Upper lobe of left lung (tissue), 6 donors: ENCODE measurements around the gene VANGL2. TPM values are rescaled to one million over a fixed set of nuclear protein-coding genes. Genes with fewer than 3 reads are reported as not detected.

Experiments used
- ATAC-seq, 2 donors: fragments of 200-7000 bp; cut with Tn5 transposase; one replicate each; pipeline ENCODE4 v1.9.1; 2022; ENCODE audit warnings: mild to moderate bottlenecking in 2 of 2, moderate library complexity in 2 of 2; ENCODE audit not compliant: low FRiP score in 2 of 2
- DNase-seq, 2 donors: peaks; one replicate each; pipeline ENCODE4 v3.0.0-alpha.2; 2019 to 2020
- H3K27ac ChIP-seq, 4 donors: fragments of 200-600 bp; sonication (generic); one replicate each; pipeline ENCODE4 v1.5.1; 2016 to 2019
- H3K27me3 ChIP-seq, 4 donors: fragments of 200-600 bp; sonication (generic); one replicate each; pipeline ENCODE4 v1.5.1; 2017 to 2019
- H3K36me3 ChIP-seq, 4 donors: fragments of 200-600 bp; sonication (generic); one replicate each; pipeline ENCODE4 v1.5.1; 2016 to 2019
- H3K4me1 ChIP-seq, 4 donors: fragments of 200-600 bp; sonication (generic); one replicate each; pipeline ENCODE4 v1.5.1; 2018 to 2019
- H3K4me3 ChIP-seq, 4 donors: fragments of 200-600 bp; sonication (generic); one replicate each; pipeline ENCODE4 v1.5.1; 2017 to 2019; ENCODE audit warnings: mild to moderate bottlenecking in 2 of 4, moderate library complexity in 1 of 4
- H3K9me3 ChIP-seq, 4 donors: fragments of 200-600 bp; sonication (generic); one replicate each; pipeline ENCODE4 v1.5.1; 2018 to 2019
- CTCF ChIP-seq, 6 experiments: fragments of 450-650 bp in 4 of 6; fragments of 200-600 bp in 2 of 6; sonication (generic) in 2 of 6; IDR thresholded peaks; one replicate each; pipeline ENCODE4 v1.5.1; 2016 to 2019; ENCODE audit warnings: antibody characterized with exemption in 6 of 6
- EP300 ChIP-seq, 4 donors: sonication (generic); formaldehyde crosslinking; IDR thresholded peaks; one replicate each; pipeline ENCODE4 v1.5.1; 2017; ENCODE audit warnings: antibody characterized with exemption in 4 of 4, control low read depth in 2 of 4
- POLR2A ChIP-seq, 4 donors: fragments of 450-650 bp; IDR thresholded peaks; one replicate each; pipeline ENCODE4 v1.5.1; 2016 to 2017; ENCODE audit warnings: antibody characterized with exemption in 4 of 4, mild to moderate bottlenecking in 2 of 4
- POLR2AphosphoS5 ChIP-seq, 2 donors: sonication (generic); formaldehyde crosslinking; IDR thresholded peaks; one replicate each; pipeline ENCODE4 v1.5.1; 2017; ENCODE audit warnings: antibody characterized with exemption in 2 of 2
- whole genome bisulfite sequencing, 2 donors: methylation state at CpG; one replicate each; pipeline ENCODE4 v1.1.5; 2017 to 2018; 5-methylcytosine and 5-hydroxymethylcytosine counted together
- small RNA-seq, 4 donors: library from RNA; depleted of rRNA; stranded (forward); fragments of <200 nt; gene quantifications; one replicate each; pipeline ENCODE3, GENCODE V24; 2016
- total RNA-seq, 6 donors: library from RNA; depleted of rRNA in 4 of 6; stranded (reverse); fragments of >200 nt in 4 of 6; gene quantifications; one replicate each; pipeline versions ENCODE4 v1.1.0 to v1.2.1, GENCODE V29; 2016 to 2021
- donor health status: DM: no; HTN: no; CAD: no; lungs with moderate emphysema.
- donor health status: DM: no; HTN: yes; CAD: no; lungs with severe emphysema.

VANGL2 gene
- total RNA-seq, 6 donors from 2014 or later = 2.0 to 4.8 (median 2.7) TPM

GRCh38 chr1:160472112-160472511 is 71.7 kb downstream of the VANGL2 start:
- no peak overlapping the region for H3K27ac ChIP-seq
- no peak for DNase-seq
- no peak for ATAC-seq
- no peaks in the 10 kb centered on the region for H3K4me1 ChIP-seq
- H3K27me3 ChIP-seq = no peaks in the 10 kb centered on the region
- TF ChIP-seq POLR2AphosphoS5 (IDR thresholded peaks at IDR 0.05) (no peak), POLR2A (IDR thresholded peaks at IDR 0.05) (no peak), EP300 (IDR thresholded peaks at IDR 0.05) (no peak), CTCF (IDR thresholded peaks at IDR 0.05) (no peak)
- H3K36me3 ChIP-seq = no peaks in the 10 kb centered on the region
- 91 to 93% methylated on average over 3 of the region's 3 CpGs for WGBS, 2 donors
- no peak overlapping the region for H3K4me3 ChIP-seq
- no peaks in the 10 kb centered on the region for H3K9me3 ChIP-seq

GRCh38 chr1:160474392-160475242 is 74.3 kb downstream of the VANGL2 start:
- H3K36me3 ChIP-seq = no peaks in the 10 kb centered on the region
- H3K27me3 ChIP-seq = no peaks in the 10 kb centered on the region
- TF ChIP-seq CTCF (IDR thresholded peaks at IDR 0.05) (no peak), EP300 (IDR thresholded peaks at IDR 0.05) (no peak), POLR2AphosphoS5 (IDR thresholded peaks at IDR 0.05) (no peak), POLR2A (IDR thresholded peaks at IDR 0.05) (no peak)
- no peak for DNase-seq
- H3K4me3 ChIP-seq = no peak overlapping the region
- ATAC-seq = no peak
- no peaks in the 10 kb centered on the region for H3K4me1 ChIP-seq
- no peak overlapping the region for H3K27ac ChIP-seq
- H3K9me3 ChIP-seq = no peaks in the 10 kb centered on the region
- 70 to 100% methylated on average over 1 of the region's 1 CpG for WGBS, 2 donors

Small RNA genes within 50 kb of the gene (small RNA-seq; reads per million reads assigned to genes)
- gene RNU4-42P = 0 to 0.11 (median 0.03) reads per million in 4 donors

Other genes with a start within 250 kb of the VANGL2 start
- gene ATP1A4, start 249.0 kb upstream of the VANGL2 start, total RNA-seq = under 1 TPM in 2 of 6 donors, not detected in 4; 0.52 to 0.61 TPM
- gene CASQ1, start 210.0 kb upstream of the VANGL2 start, total RNA-seq = under 1 TPM in 2 of 6 donors, not detected in 4; 0.17 to 0.91 TPM
- gene PEA15, start 195.2 kb upstream of the VANGL2 start, total RNA-seq = 100 to 1,000 TPM in 1 of 6 donors, 10 to 100 TPM in 5; 30.4 to 174 (median 67.9) TPM
- 100 to 1,000 TPM; 108 to 340 (median 155) TPM for gene DCAF8, start 138.0 kb upstream of the VANGL2 start, total RNA-seq
- 10 to 100 TPM; 28.3 to 69.1 (median 40.6) TPM for gene PEX19, start 115.4 kb upstream of the VANGL2 start, total RNA-seq
- gene COPA, start 57.3 kb upstream of the VANGL2 start, total RNA-seq = 100 to 1,000 TPM in 5 of 6 donors, 10 to 100 TPM in 1; 99.4 to 165 (median 141) TPM
- 100 to 1,000 TPM in 2 of 6 donors, 10 to 100 TPM in 4; 55.9 to 116 (median 70.8) TPM for gene NCSTN, start 57.2 kb upstream of the VANGL2 start, total RNA-seq
- gene NHLH1, start 33.5 kb upstream of the VANGL2 start, total RNA-seq = 1 to 10 TPM in 1 of 6 donors, under 1 TPM in 2, not detected in 3; 0.20 to 1.0 (median 0.33) TPM
- gene SLAMF6, start 122.7 kb downstream of the VANGL2 start, total RNA-seq = 10 to 100 TPM in 1 of 6 donors, 1 to 10 TPM in 5; 2.7 to 10.7 (median 3.4) TPM
- 10 to 100 TPM in 5 of 6 donors, 1 to 10 TPM in 1; 8.9 to 26.4 (median 17.4) TPM for gene CD84, start 178.9 kb downstream of the VANGL2 start, total RNA-seq
- 1 to 10 TPM in 4 of 6 donors, under 1 TPM in 2; 0.11 to 3.9 (median 1.5) TPM for gene SLAMF1, start 246.5 kb downstream of the VANGL2 start, total RNA-seq